Lower lobe of right lung (tissue), 2 donors: ENCODE measurements around the gene SEC61A1. TPM values are rescaled to one million over a fixed set of nuclear protein-coding genes. Genes with fewer than 3 reads are reported as not detected.

Source experiments
- ATAC-seq, 2 donors: fragments of 200-7000 bp; cut with Tn5 transposase; one replicate each; pipeline ENCODE4 v1.9.1; 2020 to 2022; ENCODE audit warnings: mild to moderate bottlenecking in 2 of 2, moderate library complexity in 2 of 2
- DNase-seq: peaks from one replicate; pipeline ENCODE4 v3.0.0-alpha.2; 2020
- H3K27ac ChIP-seq: fragments of 200-600 bp; one replicate; pipeline ENCODE4 v1.8.0; 2022
- H3K27me3 ChIP-seq: fragments of 200-600 bp; one replicate; pipeline ENCODE4 v1.8.0; 2022; ENCODE audit warnings: low read depth
- H3K36me3 ChIP-seq: fragments of 200-600 bp; one replicate; pipeline ENCODE4 v1.8.0; 2022; ENCODE audit warnings: mild to moderate bottlenecking
- H3K4me1 ChIP-seq: fragments of 200-600 bp; one replicate; pipeline ENCODE4 v1.8.0; 2022
- H3K4me3 ChIP-seq: fragments of 200-600 bp; one replicate; pipeline ENCODE4 v1.8.0; 2022; ENCODE audit warnings: mild to moderate bottlenecking
- H3K9me3 ChIP-seq: fragments of 200-600 bp; one replicate; pipeline ENCODE4 v1.8.0; 2022
- intact Hi-C: fragments of 100-400 bp; cut with DNase I; formaldehyde crosslinking; loops from one replicate; pipeline ENCODE4 v1.11.0; 2022
- total RNA-seq: library from RNA; stranded (reverse); fragmentation: NEBNext Ultra II Directional; extraction: Animal tissue kit (Norgen Biotek cat#: 25700); gene quantifications from one replicate; pipeline ENCODE4 v1.2.1, GENCODE V29; 2021
- TF ChIP-seq, protein P1 (sequence below): fragments of 200-600 bp; IDR thresholded peaks from one replicate; pipeline ENCODE4 v1.8.0; 2022; ENCODE audit warnings: antibody characterized with exemption, mild to moderate bottlenecking
- donor health status: DM: no; HTN: yes; CAD: no; lungs with severe emphysema.

Gene SEC61A1
- total RNA-seq, 1 donor from 2014 or later: 152 TPM

- TF ChIP-seq, protein P1, sequence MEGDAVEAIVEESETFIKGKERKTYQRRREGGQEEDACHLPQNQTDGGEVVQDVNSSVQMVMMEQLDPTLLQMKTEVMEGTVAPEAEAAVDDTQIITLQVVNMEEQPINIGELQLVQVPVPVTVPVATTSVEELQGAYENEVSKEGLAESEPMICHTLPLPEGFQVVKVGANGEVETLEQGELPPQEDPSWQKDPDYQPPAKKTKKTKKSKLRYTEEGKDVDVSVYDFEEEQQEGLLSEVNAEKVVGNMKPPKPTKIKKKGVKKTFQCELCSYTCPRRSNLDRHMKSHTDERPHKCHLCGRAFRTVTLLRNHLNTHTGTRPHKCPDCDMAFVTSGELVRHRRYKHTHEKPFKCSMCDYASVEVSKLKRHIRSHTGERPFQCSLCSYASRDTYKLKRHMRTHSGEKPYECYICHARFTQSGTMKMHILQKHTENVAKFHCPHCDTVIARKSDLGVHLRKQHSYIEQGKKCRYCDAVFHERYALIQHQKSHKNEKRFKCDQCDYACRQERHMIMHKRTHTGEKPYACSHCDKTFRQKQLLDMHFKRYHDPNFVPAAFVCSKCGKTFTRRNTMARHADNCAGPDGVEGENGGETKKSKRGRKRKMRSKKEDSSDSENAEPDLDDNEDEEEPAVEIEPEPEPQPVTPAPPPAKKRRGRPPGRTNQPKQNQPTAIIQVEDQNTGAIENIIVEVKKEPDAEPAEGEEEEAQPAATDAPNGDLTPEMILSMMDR: no peak
- intact Hi-C loops: no loop called here
- Histone ChIP-seq H3K27me3 (no peaks in the 10 kb centered on the region), H3K4me1 (peaks cover 17% of the 10 kb centered on the region), H3K36me3 (peaks cover 71% of the 10 kb centered on the region), H3K9me3 (no peaks in the 10 kb centered on the region), H3K27ac (no peak overlapping the region), H3K4me3 (no peak overlapping the region)
- ATAC-seq: no peak
- DNase-seq: no peak
Observed at GRCh38 chr3:128070898-128071591, 18.8 kb downstream of the SEC61A1 start.

DNA sequence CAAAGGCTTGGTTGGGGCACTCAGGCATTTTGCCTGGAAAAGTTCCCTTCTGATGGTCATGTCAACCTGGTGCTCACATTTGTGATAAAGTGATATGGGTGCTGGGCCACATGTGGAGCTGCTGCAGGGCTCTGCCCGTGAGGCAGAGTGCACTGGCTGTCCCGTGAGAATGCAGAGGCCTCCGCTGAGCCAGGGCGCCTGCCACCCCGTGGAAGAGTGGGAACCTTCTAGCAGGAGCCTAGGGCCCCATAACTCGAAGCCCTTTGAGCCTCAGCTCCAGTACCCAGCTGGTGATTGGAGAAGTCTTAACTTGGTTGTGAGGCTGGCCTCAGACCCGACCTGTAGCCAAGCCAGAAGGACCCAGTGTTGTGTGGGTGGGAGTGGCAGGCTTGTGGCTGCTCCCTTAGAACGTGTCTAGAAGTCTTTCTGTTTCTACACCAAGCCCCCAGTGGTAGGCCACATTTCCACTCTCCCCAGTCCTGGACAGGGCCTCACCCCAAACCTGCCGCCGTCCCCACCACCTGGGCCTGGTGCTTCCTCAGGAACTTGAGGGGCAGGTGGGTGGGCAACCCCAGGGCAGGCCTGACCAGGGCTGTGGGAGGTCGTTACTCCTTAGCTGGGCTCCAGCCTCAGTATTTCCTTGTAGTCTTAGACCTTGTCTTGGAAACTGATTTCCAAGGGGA, 19.7 kb downstream of the SEC61A1 start:
- Histone ChIP-seq H3K27ac (no peak overlapping the region), H3K4me3 (no peak overlapping the region), H3K36me3 (peaks cover 63% of the 10 kb centered on the region), H3K27me3 (no peaks in the 10 kb centered on the region), H3K4me1 (peaks cover 24% of the 10 kb centered on the region), H3K9me3 (no peaks in the 10 kb centered on the region)
- ATAC-seq: no peak
- intact Hi-C loops: no loop called here
- no peak for DNase-seq
- TF ChIP-seq, protein P1: no peak

- Histone ChIP-seq H3K9me3 (no peaks in the 10 kb centered on the region), H3K4me3 (no peak overlapping the region), H3K27me3 (no peaks in the 10 kb centered on the region), H3K4me1 (peaks cover 24% of the 10 kb centered on the region), H3K36me3 (peaks cover 56% of the 10 kb centered on the region), H3K27ac (peak overlapping the region; percentile 36)
- ATAC-seq (no peak), DNase-seq (no peak)
- TF ChIP-seq, protein P1: no peak
- intact Hi-C loops: no loop called here
Observed at GRCh38 chr3:128072454-128073184, 20.4 kb downstream of the SEC61A1 start.

GRCh38 chr3:128073185-128073725, 21.0 kb downstream of the SEC61A1 start:
- Histone ChIP-seq H3K27me3 (no peaks in the 10 kb centered on the region), H3K9me3 (no peaks in the 10 kb centered on the region), H3K36me3 (peaks cover 49% of the 10 kb centered on the region), H3K27ac (peak overlapping the region; percentile 36), H3K4me1 (peaks cover 24% of the 10 kb centered on the region), H3K4me3 (no peak overlapping the region)
- intact Hi-C loops: no loop called here
- no peak for DNase-seq
- TF ChIP-seq, protein P1: no peak
- ATAC-seq: no peak

DNA sequence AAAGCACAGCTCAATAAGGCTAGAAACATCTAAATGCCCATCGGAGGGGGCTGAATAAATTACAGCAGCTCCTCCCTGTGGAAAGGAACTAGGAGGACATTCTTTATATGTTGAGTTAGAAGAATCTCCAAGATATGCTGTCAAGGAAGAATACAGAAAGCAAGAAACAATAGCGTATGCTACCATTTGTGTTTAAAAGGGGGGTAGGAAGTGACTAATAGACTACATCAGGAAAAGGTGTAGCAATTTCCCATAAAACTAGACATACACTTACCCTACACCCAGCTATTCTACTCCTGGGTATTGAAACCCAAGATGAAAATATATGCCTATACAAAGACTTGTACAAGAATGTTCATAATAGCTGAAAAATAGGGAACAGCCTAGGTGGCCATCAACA, 21.6 kb downstream of the SEC61A1 start:
- TF ChIP-seq, protein P1: no peak
- peaks cover 24% of the 10 kb centered on the region for H3K4me1 ChIP-seq
- DNase-seq (no peak), ATAC-seq (no peak)
- no peak overlapping the region for H3K4me3 ChIP-seq
- no peaks in the 10 kb centered on the region for H3K27me3 ChIP-seq
- peak overlapping the region; percentile 36 for H3K27ac ChIP-seq
- peaks cover 44% of the 10 kb centered on the region for H3K36me3 ChIP-seq
- intact Hi-C loops: no loop called here
- H3K9me3 ChIP-seq: no peaks in the 10 kb centered on the region
